Fibroblast of peridontal ligament (primary cell): ENCODE measurements around the gene MED9.

ENCODE experiments used
- DNase-seq: peaks from one replicate; pipeline ENCODE4 v3.0.0-alpha.2; 2010; ENCODE audit errors: extremely low read depth

The MED9 gene

GRCh38 chr17:17504341-17505140 is 27.7 kb downstream of the MED9 start:
- DNase-seq, result no peak

- no peak for DNase-seq
Measured at GRCh38 chr17:17505151-17505550, 28.4 kb downstream of the MED9 start.

GRCh38 chr17:17505610-17506171 is 28.9 kb downstream of the MED9 start:
- DNase-seq, result no peak

GRCh38 chr17:17506181-17506741 is 29.5 kb downstream of the MED9 start:
- DNase-seq, result no peak

GRCh38 chr17:17506893-17507464 is 30.2 kb downstream of the MED9 start:
- no peak for DNase-seq

GRCh38 chr17:17507465-17508011 is 30.7 kb downstream of the MED9 start:
- no peak for DNase-seq

- DNase-seq, result no peak
Measured at GRCh38 chr17:17508019-17508535, 31.3 kb downstream of the MED9 start.

- DNase-seq, result no peak
Measured at GRCh38 chr17:17508646-17509591, 32.1 kb downstream of the MED9 start.

- DNase-seq, result no peak
Measured at GRCh38 chr17:17509601-17510425, 33.0 kb downstream of the MED9 start.

- no peak for DNase-seq
Measured at GRCh38 chr17:17510456-17511292, 33.9 kb downstream of the MED9 start.

GRCh38 chr17:17511293-17511741 is 34.5 kb downstream of the MED9 start:
- DNase-seq, result no peak

- peak; percentile 83 for DNase-seq
Measured at GRCh38 chr17:17511881-17512858, 35.4 kb downstream of the MED9 start.

GRCh38 chr17:17512866-17513265 is 36.1 kb downstream of the MED9 start:
- DNase-seq, result no peak

- DNase-seq, result no peak
Measured at GRCh38 chr17:17513626-17514025, 36.8 kb downstream of the MED9 start.

GRCh38 chr17:17514361-17514992 is 37.7 kb downstream of the MED9 start:
- DNase-seq, result no peak

- peak; percentile 97 for DNase-seq
Measured at GRCh38 chr17:17514993-17515933, 38.5 kb downstream of the MED9 start.
